ENCODE results near the gene APOB. TPM values are rescaled to one million over a fixed set of nuclear protein-coding genes. Genes with fewer than 3 reads are reported as not detected.

APOB gene
- total and polyA plus RNA-seq, 2 of the 8 experiments (the other 6 are each of a cell fraction or from before 2014, with no cell fraction given), result 0.15 to 0.61 TPM

GRCh38 chr2:20970068-20970467 is 73.8 kb downstream of the APOB start (continued):
- no peak for TF ChIP-seq CHD7 (IDR thresholded peaks at IDR 0.05; ENCODE audit: insufficient replicate concordance, low read length)

Measured in H1 (cell line).